GM18511 (cell line): Measurements from ENCODE around the gene SIRT7.

Experiments
- ATAC-seq: cut with Tn5 transposase; IDR thresholded peaks from one replicate; pipeline ENCODE4 v1.9.1; 2021; ENCODE audit warnings: mild to moderate bottlenecking, moderate library complexity; ENCODE audit not compliant: unreplicated experiment

SIRT7 gene

GRCh38 chr17:81921996-81922565, 4.1 kb upstream of the SIRT7 start:
- no peak for ATAC-seq

- ATAC-seq: no peak
Observed at GRCh38 chr17:81921537-81921862, 3.5 kb upstream of the SIRT7 start.

GRCh38 chr17:81920612-81921536, 2.9 kb upstream of the SIRT7 start:
- no peak for ATAC-seq

- no peak for ATAC-seq
Observed at GRCh38 chr17:81918832-81919545, 1.0 kb upstream of the SIRT7 start.

GRCh38 chr17:81918333-81918669, 325 bp upstream of the SIRT7 start:
- ATAC-seq: peak; percentile 24

GRCh38 chr17:81916234-81917001, 1.6 kb downstream of the SIRT7 start:
- no peak for ATAC-seq

GRCh38 chr17:81915331-81915730, 2.6 kb downstream of the SIRT7 start:
- no peak for ATAC-seq

GRCh38 chr17:81914103-81914850, 3.7 kb downstream of the SIRT7 start:
- no peak for ATAC-seq

GRCh38 chr17:81913394-81914102, 4.4 kb downstream of the SIRT7 start:
- ATAC-seq: no peak

GRCh38 chr17:81912441-81913309, 5.3 kb downstream of the SIRT7 start:
- ATAC-seq: no peak

GRCh38 chr17:81911969-81912368, 6.0 kb downstream of the SIRT7 start:
- ATAC-seq: no peak

- peak; percentile 78 for ATAC-seq
Observed at GRCh38 chr17:81911277-81911961, 6.6 kb downstream of the SIRT7 start, which contains the start of gene PCYT2. TSS of gene PCYT2 (minus strand) at chr17:81911399. CDS start at chr17:81911355, 44 bp downstream.

GRCh38 chr17:81910840-81911276, 7.1 kb downstream of the SIRT7 start:
- ATAC-seq: peak; percentile 51

GRCh38 chr17:81909966-81910839, 7.8 kb downstream of the SIRT7 start:
- no peak for ATAC-seq

- ATAC-seq: no peak
Observed at GRCh38 chr17:81909231-81909630, 8.7 kb downstream of the SIRT7 start.

GRCh38 chr17:81908793-81909192, 9.2 kb downstream of the SIRT7 start:
- ATAC-seq: no peak
